ENCODE data around the gene ID3.
"Not testable (repeated sequence)": the region's sequence is repeated elsewhere in the genome, so short reads cannot be mapped to it uniquely, and the experiment has no call there.

The ID3 gene

GRCh38 chr1:23553231-23554126 is 5.8 kb downstream of the ID3 start:
- DNase-seq (ENCODE audit: low read depth, low spot score) = no peak

GRCh38 chr1:23551849-23552248 is 7.5 kb downstream of the ID3 start:
- DNase-seq (ENCODE audit: low read depth, low spot score) = no peak

- no peak for DNase-seq (ENCODE audit: low read depth, low spot score)
Observed at GRCh38 chr1:23548704-23549143, 10.6 kb downstream of the ID3 start.

GRCh38 chr1:23546897-23547584 is 12.3 kb downstream of the ID3 start:
- DNase-seq (ENCODE audit: low read depth, low spot score) = no peak

- DNase-seq (ENCODE audit: low read depth, low spot score) = no peak
Observed at GRCh38 chr1:23545851-23546250, 13.4 kb downstream of the ID3 start.

- peak; percentile 42 for DNase-seq (ENCODE audit: low read depth, low spot score)
Observed at GRCh38 chr1:23544444-23545389, 14.6 kb downstream of the ID3 start.

- no peak for DNase-seq (ENCODE audit: low read depth, low spot score)
Observed at GRCh38 chr1:23543707-23544443, 15.4 kb downstream of the ID3 start.

GRCh38 chr1:23542940-23543339 is 16.4 kb downstream of the ID3 start:
- not testable (repeated sequence) for DNase-seq (ENCODE audit: low read depth, low spot score)

GRCh38 chr1:23539698-23540266 is 19.5 kb downstream of the ID3 start:
- DNase-seq (ENCODE audit: low read depth, low spot score) = peak; percentile 85

- no peak for DNase-seq (ENCODE audit: low read depth, low spot score)
Observed at GRCh38 chr1:23537296-23537973, 21.9 kb downstream of the ID3 start.

- no peak for DNase-seq (ENCODE audit: low read depth, low spot score)
Observed at GRCh38 chr1:23533246-23534023, 25.9 kb downstream of the ID3 start.

GRCh38 chr1:23531562-23532094 is 27.7 kb downstream of the ID3 start:
- DNase-seq (ENCODE audit: low read depth, low spot score) = no peak

- peak; percentile 59 for DNase-seq (ENCODE audit: low read depth, low spot score)
Observed at GRCh38 chr1:23530747-23531561, 28.3 kb downstream of the ID3 start, which contains the start of gene E2F2. E2F2 (minus strand) TSS chr1:23531233; CDS start chr1:23530793, 440 bp downstream.

GRCh38 chr1:23530087-23530746 is 29.1 kb downstream of the ID3 start:
- DNase-seq (ENCODE audit: low read depth, low spot score) = no peak

- no peak for DNase-seq (ENCODE audit: low read depth, low spot score)
Observed at GRCh38 chr1:23529146-23530086, 29.9 kb downstream of the ID3 start.

- peak; percentile 47 for DNase-seq (ENCODE audit: low read depth, low spot score)
Observed at GRCh38 chr1:23528250-23528978, 30.9 kb downstream of the ID3 start.
